ENCODE results near the gene MYO3A. TPM values are rescaled to one million over a fixed set of nuclear protein-coding genes. Genes with fewer than 3 reads are reported as not detected.

MYO3A gene
- polyA plus RNA-seq, 3 donors = not detected

DNA sequence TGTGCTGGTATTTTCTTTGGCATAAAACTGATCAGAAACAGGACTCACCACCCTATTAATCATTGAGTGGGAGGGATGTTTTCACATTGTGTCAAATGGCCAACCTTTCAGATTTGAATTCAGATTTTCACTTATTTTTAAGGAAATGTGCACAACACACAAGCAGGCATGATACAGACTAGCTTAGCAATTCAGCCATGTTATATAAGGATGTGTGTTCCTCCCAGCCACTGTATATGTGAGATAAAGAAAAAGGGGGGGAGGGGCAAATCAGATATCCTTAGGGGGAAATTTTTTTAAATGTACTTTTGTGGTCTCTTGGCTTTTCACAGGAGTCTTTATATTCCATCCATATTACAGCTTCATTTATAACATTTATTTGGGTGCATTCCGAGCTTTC, 285.6 kb downstream of the MYO3A start:
- H3K4me3 Mint-ChIP-seq = peak overlapping the region in 1 of 2 donors; percentile 71
- Histone ChIP-seq H4K20me1 (ENCODE audit: insufficient read depth, low read length) (no peaks in the 10 kb centered on the region), H3K27me3 (ENCODE audit: control insufficient read depth in 2 of 2, insufficient read depth in 2 of 2, low read length in 2 of 2) (peaks cover 80 to 96% of the 10 kb centered on the region in 2 donors), H3K4me3 (replicated peaks in 1 of 3; ENCODE audit: low read depth in 2 of 3, low read length in 3 of 3) (no peak overlapping the region), H3K79me2 (ENCODE audit: insufficient read depth, low read length) (no peaks in the 10 kb centered on the region), H2AFZ (ENCODE audit: insufficient read depth, low read depth, low read length, poor library complexity, severe bottlenecking) (no peak overlapping the region), H3K27ac (ENCODE audit: low read depth in 1 of 2, low read length in 2 of 2) (no peak overlapping the region), H3K9ac (ENCODE audit: insufficient read depth, low read length, poor library complexity, severe bottlenecking) (no peak overlapping the region), H3K36me3 (replicated peaks in 1 of 2; ENCODE audit: control insufficient read depth in 1 of 2, insufficient read depth in 2 of 2, low read length in 2 of 2) (no peaks in the 10 kb centered on the region), H3K4me1 (ENCODE audit: control insufficient read depth in 1 of 2, insufficient read depth in 2 of 2, low read length in 2 of 2) (no peaks in the 10 kb centered on the region), H3K9me3 (replicated peaks in 1 of 2; ENCODE audit: control insufficient read depth in 1 of 2, insufficient read depth in 1 of 2, low read length in 2 of 2) (peaks cover 0 to 22% of the 10 kb centered on the region in 2 donors), H3K4me2 (replicated peaks; ENCODE audit: extremely low read depth, low read length, poor library complexity, severe bottlenecking) (no peak overlapping the region)
- TF ChIP-seq CTCF (IDR thresholded peaks at IDR 0.05) = no peak
- H3K27ac Mint-ChIP-seq = no peak overlapping the region
- intact Hi-C loops (cut with micrococcal nuclease) = no loop called here
- H3K27me3 Mint-ChIP-seq (ENCODE audit: low read depth in 3 of 3) = peaks cover 50 to 93% (median 90%) of the 10 kb centered on the region in 3 donors
- H3K36me3 Mint-ChIP-seq = peaks cover 0 to 4% of the 10 kb centered on the region in 2 donors
- WGBS (ENCODE audit: insufficient coverage) = no CpG with 5 or more reads among the region's 1 CpG
- H3K4me1 Mint-ChIP-seq = peaks cover 15% of the 10 kb centered on the region
- DNase-seq = no peak
- H3K9me3 Mint-ChIP-seq = peaks cover 0 to 20% (median 10%) of the 10 kb centered on the region in 7 donors

- Histone ChIP-seq H3K4me1 (ENCODE audit: control insufficient read depth in 1 of 2, insufficient read depth in 2 of 2, low read length in 2 of 2) (no peaks in the 10 kb centered on the region), H3K27ac (ENCODE audit: low read depth in 1 of 2, low read length in 2 of 2) (no peak overlapping the region), H2AFZ (ENCODE audit: insufficient read depth, low read depth, low read length, poor library complexity, severe bottlenecking) (no peak overlapping the region), H4K20me1 (ENCODE audit: insufficient read depth, low read length) (no peaks in the 10 kb centered on the region), H3K36me3 (replicated peaks in 1 of 2; ENCODE audit: control insufficient read depth in 1 of 2, insufficient read depth in 2 of 2, low read length in 2 of 2) (no peaks in the 10 kb centered on the region), H3K9ac (ENCODE audit: insufficient read depth, low read length, poor library complexity, severe bottlenecking) (no peak overlapping the region), H3K4me3 (replicated peaks in 1 of 3; ENCODE audit: low read depth in 2 of 3, low read length in 3 of 3) (no peak overlapping the region), H3K4me2 (replicated peaks; ENCODE audit: extremely low read depth, low read length, poor library complexity, severe bottlenecking) (no peak overlapping the region), H3K27me3 (ENCODE audit: control insufficient read depth in 2 of 2, insufficient read depth in 2 of 2, low read length in 2 of 2) (peaks cover 75 to 93% of the 10 kb centered on the region in 2 donors), H3K79me2 (ENCODE audit: insufficient read depth, low read length) (no peaks in the 10 kb centered on the region), H3K9me3 (replicated peaks in 1 of 2; ENCODE audit: control insufficient read depth in 1 of 2, insufficient read depth in 1 of 2, low read length in 2 of 2) (peaks cover 0 to 18% of the 10 kb centered on the region in 2 donors)
- no peak for TF ChIP-seq CTCF (IDR thresholded peaks at IDR 0.05)
- Mint-ChIP-seq H3K27ac (no peak overlapping the region), H3K4me1 (peaks cover 9% of the 10 kb centered on the region), H3K4me3 (peak overlapping the region in 1 of 2 donors; percentile 81), H3K9me3 (peaks cover 0 to 14% (median 6%) of the 10 kb centered on the region in 7 donors), H3K36me3 (peaks cover 0 to 4% of the 10 kb centered on the region in 2 donors), H3K27me3 (ENCODE audit: low read depth in 3 of 3) (peaks cover 57 to 82% (median 82%) of the 10 kb centered on the region in 3 donors)
- intact Hi-C loops (cut with micrococcal nuclease) = no loop called here
- no peak for DNase-seq
Observed at GRCh38 chr10:26220901-26221300, 286.9 kb downstream of the MYO3A start.
